Inflammatory macrophage treated with lipopolysaccharide for 4 hours (primary cell): Measurements from ENCODE around the gene GRK7.
"Not testable (repeated sequence)": the region's sequence is repeated elsewhere in the genome, so short reads cannot be mapped to it uniquely, and the experiment has no call there.

Experiments
- DNase-seq: peaks from one replicate; pipeline ENCODE4 v3.0.0-alpha.2; 2020

The GRK7 gene

DNA sequence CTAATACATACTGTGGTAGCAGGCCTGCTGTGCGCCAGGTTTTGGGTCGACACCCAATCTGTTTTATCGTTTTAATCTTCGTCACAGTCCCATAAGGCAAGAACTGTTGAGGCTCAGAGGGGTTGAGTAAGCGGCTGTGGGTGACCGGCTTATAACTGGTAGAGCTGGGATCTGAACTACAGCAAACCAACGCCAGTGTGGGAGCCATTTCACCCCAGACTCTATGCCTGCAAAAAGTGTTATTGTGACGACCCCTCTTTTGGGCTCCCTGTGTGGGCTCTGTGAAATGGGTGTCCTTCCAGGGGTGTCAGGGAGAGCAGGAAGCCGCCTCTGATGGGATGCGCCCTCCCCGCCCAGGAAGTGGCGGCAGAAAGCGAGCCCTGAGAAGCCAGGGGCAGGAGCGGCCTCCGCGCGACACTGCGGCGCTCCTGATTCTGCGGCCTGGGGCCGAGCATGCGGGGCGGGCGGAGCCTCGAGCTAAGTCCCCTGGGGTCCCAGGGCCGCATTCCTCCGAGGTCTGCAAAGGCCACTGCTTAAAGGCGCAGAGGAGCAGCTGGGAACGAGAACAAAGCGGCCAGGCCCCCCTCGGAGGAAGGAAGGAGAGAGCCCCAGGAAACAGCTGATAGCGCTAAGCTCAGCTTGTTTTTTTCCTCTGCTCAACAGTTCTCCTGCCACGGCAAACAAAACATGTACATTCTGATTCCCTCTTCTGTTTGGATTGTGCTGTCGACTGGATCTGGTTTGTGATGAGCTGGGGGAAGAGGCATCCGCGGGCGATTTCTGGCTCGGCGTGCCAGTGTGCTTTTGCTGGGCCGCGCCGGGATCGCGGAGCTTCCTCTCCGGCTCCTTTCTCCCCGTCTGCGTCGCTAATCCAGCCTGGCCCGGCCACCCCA, 33.9 kb downstream of the GRK7 start:
- DNase-seq, result peak; percentile 35

DNA sequence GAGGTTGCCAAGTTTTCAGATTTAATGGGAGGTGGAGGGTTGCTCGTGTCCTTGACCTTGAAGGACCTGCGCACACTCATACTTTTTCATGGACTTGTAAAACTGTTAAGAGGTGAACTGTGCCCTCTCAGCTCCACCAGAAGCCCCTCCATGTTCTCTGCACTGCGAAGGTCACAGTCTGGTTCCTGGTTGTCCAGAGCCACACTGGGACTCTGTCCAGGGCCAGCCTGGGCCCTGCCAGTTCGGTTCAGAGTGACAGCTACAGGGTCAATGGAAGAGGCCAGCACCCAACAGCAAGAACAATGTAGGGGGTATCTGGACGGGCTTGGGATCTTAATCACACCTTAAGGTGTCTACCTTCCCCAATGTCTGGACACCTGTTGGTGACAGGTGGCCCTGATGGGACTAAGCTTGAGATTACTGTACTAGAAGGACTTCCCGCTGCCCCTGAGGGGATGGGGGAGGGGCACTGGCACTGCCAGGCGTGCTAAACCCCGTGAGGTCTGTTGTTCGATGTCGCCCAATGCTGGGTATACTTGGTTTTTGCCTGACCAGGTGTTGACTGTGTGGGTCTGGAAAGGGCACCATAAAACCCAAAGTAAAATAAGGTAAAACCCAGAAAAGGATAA, 34.7 kb downstream of the GRK7 start:
- DNase-seq, result no peak

DNA sequence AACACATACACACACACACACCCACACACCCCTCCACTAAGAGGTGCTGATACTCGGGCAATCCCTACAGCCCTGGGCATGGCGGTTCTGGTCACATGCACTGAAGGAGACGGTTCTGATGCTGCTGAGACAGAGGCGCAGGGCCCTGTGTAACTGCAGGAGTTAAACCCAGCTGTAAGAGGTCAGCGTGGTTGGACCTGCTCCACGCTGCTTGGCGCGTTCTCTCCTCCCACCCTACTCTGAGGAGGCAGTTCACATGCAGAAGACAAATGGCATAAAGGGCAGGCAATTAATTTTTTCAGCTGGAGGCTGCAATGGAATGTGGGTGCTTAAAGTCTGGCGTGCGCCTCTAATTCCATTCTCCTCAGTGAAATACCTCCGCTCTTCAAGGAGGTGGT, 35.2 kb downstream of the GRK7 start:
- no peak for DNase-seq

DNA sequence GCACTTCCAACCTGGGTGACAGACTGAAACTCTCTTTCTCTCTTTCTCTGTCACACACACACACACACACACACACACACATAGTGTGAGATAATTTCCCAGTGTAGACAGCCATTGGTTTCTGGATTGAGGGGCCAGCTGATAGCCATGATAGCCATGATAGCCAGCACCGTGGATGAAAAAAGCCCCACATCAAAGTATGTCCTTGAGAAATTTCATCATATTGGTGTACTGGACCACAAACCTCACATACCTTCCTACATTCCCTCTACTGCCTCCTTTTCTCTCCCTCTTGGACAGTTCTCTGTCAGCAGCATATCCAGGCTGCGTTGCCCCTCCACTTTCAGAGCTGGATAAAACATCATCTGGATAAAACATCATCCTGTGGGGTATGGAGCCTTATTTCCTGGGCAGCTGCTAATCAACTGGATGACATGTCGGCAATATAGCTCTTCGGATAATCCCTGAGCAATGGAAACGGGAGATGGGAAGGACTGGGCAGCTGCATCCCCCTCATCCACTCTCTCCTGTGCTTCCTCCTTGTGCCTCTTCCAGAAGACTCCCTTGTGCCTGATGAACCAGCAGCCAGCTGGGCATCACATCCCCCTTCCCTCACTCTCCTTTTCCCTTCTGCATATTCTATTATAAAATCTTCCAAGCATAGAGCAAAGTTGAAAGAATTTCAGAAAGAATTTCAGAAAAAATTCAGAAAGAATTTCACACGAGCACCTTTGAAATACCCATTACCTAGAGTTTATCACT, 39.3 kb downstream of the GRK7 start:
- DNase-seq, result no peak

DNA sequence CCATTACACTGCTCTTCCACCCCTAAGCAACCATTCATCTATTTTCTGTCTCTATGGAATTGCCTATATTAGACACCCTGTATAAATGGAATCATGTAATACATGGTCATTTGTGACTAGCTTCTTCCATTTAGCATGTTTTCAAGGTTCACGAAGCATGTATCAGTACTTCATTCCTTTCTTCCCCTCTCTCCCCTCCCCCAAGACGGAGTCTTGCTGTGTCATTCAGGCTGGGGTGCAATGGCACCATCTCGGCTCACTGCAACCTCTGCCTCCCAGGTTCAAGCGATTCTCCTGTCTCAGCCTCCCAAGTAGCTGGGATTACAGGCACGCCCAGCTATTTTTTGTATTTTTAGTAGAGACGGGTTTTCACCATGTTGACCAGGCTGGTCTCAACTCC, 40.3 kb downstream of the GRK7 start:
- not testable (repeated sequence) for DNase-seq

DNA sequence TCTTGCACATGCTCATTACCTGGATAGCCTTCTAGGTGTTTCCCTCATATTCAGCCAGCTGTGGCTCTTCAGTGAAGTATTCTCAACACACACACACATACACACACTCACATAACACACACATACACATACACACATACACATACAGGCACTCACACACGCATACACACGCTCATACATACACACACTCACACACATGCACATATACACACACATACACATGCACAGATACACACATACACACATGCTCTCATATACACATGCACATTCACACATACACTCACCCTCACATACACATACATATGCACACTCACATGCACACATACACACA, 41.2 kb downstream of the GRK7 start:
- DNase-seq, result no peak

DNA sequence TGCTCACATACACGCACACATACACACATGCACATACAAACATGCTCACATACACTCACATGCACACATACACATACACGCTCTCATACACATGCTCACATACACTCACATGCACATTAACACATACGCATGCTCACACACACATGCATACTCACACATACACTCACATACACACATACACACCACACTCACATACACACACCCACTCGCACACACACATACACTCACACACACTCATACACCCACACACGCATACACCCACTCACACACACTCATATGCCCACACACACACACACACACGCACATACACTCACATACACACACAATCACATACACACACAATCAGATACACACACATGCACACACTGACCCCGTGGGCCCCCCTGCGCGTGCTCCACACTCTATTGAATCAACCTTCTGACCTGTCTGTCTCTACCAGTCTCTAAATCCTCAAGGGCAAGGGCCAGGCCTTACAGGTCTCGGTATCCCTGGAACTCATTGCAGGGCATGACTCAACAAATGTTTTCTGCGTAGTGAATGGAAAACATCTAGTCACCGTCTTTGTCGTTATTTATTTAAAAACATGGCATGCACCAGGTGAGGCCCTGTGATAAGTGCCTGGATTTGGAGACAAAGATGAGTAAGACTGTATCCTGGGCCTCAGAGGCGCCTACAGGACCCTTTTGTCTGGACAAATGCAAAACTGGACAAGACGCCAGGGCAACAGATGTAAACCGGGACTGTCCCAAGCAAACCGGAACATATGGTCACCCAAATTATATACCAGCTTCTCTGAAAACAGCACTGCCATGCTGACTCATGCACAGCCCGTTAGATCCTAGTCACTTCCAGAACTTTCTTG, 41.8 kb downstream of the GRK7 start:
- DNase-seq, result no peak

DNA sequence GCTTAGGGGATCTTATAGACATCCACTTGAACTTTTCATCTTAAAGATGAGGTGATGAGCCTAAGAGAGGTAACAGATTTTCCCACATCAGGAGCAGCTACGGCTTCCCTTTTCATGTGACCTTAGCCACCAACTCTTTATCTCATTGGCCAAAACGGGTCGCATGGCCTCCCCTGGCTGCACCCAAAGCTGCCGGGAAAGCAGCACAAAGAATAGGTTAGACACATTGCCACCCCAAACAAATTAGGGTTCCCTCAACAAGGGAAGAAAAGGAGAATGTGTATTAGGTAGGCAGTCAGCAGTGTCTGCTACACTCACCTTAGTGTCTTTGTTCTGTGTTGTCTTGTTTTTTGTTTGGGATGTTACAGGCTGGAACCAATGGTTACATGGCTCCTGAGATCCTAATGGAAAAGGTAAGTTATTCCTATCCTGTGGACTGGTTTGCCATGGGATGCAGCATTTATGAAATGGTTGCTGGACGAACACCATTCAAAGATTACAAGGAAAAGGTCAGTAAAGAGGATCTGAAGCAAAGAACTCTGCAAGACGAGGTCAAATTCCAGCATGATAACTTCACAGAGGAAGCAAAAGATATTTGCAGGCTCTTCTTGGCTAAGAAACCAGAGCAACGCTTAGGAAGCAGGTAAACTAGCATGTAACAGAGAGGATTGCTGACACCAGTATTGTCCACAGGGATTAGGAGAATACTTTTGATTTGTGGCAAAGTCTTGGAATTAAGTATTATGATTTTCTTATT, 44.2 kb downstream of the GRK7 start:
- DNase-seq, result no peak

DNA sequence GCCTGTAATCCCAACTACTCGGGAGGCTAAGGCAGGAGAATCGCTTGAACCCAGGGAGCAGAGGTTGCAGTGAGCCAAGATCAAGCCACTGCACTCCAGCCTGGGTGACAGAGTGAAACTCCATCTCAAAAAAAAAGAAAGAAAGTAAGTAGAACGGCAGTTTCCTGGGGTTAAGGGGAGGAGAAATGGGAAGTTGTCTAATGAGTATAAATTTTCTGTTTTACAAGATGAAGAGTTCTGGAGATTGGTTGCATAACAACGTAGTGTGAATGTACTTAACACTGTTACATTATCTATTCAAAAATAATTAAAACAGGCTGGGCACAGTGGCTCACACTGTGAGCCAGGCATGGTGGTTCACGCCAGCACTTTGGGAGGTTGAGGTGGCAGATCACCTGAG, 45.4 kb downstream of the GRK7 start:
- DNase-seq, result peak; percentile 35

DNA sequence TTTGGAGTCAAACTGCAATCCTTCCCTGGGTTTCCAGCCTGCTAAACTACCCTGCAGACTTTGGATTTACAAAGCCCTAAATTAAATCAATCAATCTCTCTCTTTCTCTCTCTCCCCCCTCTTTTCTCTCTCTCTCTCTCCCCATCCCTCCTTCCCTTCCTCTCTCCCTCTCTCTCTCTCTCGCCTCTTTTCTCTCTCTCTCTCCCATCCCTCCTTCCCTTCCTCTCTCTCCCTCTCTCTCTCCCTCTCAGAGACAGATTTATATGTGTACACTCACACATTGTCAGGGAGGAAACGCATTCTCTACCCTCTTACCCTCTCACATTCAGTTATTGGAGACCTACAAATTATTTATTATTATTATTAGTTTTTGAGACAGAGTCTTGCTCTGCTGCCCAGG, 47.0 kb downstream of the GRK7 start:
- no peak for DNase-seq

DNA sequence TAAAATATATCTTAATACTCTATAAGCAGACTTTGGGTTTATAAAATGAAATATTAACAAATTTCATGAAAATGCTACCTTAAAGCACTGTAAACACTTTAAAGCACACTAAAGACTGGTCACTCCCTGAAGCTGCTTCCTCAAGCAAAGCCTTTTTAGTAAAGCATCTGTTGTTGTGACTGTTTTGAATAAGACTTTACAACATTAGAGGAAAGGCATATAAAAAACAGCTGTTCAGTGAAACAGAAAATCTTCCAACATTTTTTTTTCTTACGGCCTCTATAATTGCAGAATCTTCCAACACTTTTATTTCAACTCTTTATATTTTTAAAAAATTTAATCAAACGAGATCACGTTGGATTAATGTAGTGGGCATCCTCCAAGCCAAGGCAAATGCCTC, 48.1 kb downstream of the GRK7 start:
- no peak for DNase-seq

DNA sequence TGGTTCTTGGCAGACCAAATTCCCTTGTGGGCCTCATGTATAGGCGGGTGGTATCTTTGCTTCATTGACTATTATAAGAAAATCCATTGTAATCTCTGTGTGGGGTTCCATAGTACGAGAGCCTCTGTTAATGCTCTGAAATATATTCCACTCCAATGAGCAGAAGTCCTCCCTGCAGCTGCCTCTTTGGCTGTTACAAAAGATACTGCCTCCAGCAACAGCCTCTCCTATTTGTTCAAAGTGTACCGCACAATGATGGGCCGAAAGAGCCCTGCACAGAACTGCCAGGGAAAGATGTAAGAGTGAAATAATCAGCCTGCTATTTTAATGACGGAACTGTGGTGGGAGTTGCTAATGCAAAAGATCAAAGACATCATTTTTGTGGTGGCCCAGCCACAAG, 48.9 kb downstream of the GRK7 start:
- no peak for DNase-seq

DNA sequence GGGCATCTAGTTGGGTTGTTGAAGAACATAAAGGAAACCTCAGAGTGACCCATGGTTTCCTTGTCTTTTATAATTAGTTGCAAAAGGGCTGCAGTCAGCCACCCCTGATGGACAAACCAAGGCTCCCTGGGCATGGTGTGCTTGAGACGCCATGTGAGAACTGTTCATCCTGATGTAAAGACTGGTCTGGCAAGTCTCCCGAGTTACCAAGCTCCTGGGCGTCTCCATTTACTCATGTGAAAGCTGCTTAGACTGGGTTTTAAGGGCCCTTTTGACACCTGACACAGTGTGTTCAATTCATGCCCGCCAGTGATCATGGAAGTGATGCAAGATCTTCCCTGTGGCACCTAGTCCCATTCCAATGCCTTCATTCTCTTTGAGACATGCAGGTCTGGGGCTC, 49.4 kb downstream of the GRK7 start:
- DNase-seq, result no peak
